ELF-1 (cell line): ENCODE data around the gene EYA2.

Experiments used
- DNase-seq: peaks from one replicate; pipeline ENCODE4 v3.0.0-alpha.2; 2016; ENCODE audit warnings: low read depth, low spot score

EYA2 gene

GRCh38 chr20:47035026-47035590 lies 140.5 kb downstream of the EYA2 start:
- DNase-seq = peak; percentile 34

GRCh38 chr20:47036091-47036870 lies 141.6 kb downstream of the EYA2 start:
- DNase-seq = no peak

DNA sequence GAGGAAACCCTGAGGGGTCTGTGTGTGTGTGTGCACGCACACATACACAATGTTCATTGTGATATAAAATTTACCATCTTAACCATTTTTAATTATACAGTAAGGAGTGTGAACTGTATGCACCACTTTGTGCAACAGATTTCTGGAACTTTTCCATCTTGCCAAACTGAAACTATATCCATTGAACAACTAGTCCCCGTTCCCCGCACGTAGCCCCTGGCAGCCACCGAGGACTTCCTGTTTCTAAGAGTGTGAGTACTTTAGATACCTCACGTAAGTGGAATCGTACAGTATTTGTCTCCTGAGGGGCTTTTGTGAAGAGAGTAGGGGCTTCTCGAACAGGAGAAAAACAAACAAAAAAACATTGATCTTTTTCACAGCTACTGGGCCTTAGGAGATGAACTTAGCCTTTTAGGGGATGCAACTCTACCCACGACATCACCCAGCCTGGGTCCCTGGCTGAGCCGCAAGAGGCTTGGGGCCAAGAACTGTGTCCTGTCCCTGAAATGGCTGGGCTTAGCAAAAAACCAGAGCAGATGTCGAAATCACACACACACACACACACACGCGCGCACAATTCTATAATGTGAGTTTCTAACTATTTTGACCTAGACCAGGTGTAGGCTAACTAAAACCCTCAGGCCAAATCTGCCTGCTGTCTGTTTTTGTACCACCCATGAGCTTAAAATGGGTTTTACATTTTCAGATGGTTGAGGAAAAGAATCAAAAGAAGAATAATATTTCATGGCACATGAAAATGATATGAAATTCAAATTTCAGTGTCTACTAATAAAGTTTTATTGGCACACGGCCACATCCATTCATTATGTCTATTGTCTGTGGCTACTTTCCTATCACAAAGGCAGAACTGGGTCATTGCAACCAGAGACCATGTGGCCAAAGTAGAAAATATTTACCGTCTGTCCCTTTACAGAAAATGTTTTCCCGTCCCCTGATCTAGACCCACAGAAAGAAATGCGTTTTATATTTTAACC lies 144.2 kb downstream of the EYA2 start:
- no peak for DNase-seq

DNA sequence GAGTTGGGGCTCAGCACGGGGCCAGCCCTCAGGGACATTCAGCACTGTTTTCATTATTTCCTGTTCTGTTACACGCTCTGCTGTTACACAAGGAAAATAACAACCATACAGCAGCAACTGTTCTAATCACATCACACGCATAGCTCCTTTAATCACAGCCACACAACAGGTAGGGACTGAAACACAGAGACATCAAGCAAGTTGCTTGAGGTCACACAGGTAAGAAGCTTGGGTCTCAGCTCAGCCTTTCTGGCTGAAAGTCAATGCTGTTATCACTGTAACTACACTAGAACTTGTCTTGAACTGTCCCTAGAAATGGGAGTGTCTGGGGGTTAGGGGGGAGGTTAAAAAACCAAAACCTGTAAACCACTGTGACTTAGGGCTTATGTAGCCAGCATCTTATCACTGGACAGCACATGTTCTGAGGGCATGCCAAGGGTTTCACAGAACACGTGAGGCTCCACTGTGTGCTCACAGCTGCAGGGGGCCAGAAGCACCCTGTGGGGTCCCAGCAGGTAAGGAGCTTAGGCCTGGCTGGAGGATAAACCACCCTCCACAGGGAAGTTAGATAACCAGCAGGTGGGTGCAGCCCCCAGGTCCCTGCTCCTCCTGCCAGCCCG lies 146.0 kb downstream of the EYA2 start:
- no peak for DNase-seq

- no peak for DNase-seq
Measured at GRCh38 chr20:47041396-47041899, 146.8 kb downstream of the EYA2 start.

DNA sequence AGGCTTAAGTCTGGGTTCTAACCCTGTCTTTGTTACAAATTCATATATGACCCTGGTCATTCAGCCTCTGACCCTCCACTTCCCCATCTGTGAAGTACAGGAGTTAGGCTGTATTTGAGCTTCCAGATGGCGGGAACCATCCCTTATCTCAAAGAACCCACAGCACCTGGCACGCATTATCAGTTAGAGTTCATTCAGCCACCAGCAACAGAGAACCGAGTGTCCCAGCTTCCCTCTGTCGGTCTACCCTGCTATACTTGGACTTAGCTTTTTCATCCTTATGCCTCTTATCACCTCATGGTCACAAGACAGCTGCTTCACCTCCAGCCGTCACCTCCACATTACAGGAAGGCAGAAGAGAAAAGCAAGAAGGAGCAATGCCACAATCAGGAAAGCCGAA lies 147.8 kb downstream of the EYA2 start:
- DNase-seq = no peak

GRCh38 chr20:47043086-47043485 lies 148.4 kb downstream of the EYA2 start:
- DNase-seq = no peak

DNA sequence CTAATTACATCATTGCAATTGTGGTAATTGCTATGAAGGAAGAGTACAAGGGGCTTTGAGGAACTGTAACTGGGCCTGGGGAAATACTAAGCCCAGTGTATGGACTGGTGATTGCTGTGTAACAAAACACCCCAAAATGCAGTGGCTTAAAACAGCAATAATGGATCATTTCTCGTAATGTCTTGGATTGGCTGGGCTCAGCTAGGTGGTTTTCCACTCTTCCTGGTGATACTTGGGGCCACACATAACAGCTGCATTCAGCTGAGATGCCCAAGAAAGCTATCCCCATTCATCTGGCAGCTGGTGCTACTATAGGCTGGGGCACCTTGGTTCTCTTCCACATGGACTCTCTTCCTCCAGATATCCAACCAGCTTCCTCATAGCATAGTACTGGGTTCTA lies 150.3 kb downstream of the EYA2 start:
- DNase-seq = no peak

- DNase-seq = no peak
Measured at GRCh38 chr20:47048054-47048453, 153.4 kb downstream of the EYA2 start.

- DNase-seq = no peak
Measured at GRCh38 chr20:47049771-47050170, 155.1 kb downstream of the EYA2 start.

GRCh38 chr20:47050996-47051395 lies 156.4 kb downstream of the EYA2 start:
- no peak for DNase-seq

DNA sequence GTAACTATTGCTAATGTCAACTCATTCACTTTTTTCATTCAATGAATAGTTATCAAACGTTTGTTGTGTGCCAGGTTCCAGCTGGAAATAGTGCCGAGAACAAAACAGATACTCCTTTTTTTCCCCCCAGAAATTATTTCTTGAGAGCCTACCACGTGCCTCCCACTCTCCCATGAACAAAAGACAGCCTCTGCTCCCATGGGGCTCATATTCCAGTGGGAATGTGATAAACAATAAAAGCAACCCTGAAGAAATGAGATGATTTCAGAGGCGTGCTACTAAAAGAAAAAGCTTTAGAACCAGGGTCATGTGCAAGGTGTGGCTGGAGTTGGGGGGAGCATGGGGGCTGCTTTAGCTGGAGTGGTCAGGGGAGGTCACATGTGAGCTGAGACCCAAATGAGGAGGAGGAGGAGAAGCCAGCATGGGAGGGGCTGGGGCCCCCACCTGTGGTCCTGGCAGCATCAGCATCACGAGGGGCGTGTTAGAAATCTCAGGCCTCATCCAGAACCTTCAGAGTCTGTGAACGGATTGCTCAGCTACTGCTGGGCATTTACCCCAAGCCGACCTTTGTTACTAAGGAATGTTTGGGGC lies 157.4 kb downstream of the EYA2 start:
- DNase-seq = no peak

GRCh38 chr20:47054506-47054905 lies 159.9 kb downstream of the EYA2 start:
- no peak for DNase-seq

DNA sequence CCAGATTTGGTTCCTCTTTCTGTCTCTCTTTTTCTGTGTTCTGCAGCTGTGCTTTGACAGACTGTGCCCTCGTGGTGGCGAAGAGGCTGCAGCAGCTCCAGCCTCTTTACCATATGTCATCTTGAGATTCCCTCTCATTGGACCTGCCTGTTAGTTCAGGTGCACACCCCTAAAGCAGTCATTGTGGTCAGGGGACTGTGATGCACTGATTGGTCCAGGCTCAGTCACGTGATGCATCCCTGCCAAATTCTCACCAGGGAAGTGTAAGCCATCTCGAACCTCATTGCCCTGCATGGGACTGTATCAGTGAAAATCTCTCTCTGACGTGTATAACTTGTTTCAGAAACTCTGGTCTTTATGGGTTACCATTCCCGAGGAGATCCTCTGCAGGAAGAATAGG lies 160.3 kb downstream of the EYA2 start:
- DNase-seq = no peak

DNA sequence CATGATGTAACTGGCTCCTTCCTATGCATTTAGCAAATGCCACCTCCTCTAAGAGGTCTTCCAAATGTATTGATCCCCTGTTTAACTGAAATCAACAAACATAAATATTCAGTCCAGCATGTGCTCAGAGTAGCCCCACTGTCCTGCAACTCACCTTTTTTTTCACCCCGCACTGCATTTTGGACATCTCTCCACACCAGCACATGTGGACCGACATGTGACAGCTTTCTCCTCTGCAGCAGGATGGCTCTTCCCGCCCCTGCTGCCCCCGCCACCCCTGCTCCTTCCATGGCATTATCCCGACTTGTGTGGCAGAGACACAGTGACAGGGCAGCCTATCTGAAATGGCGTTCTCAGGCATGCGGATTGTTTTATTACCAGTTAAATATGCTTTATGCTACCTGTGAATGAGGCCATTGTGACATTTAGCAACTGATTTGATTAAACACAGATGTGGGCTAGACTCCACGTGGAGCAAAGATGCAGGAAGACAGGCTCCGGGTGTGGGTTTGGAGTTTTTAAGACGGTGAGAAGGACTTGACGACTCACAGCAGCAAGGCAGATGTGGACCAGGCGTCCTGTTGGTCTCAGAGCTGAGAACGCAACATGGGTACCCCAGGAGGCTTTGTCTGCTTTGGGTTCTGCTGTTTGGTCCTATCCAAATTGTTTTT lies 161.2 kb downstream of the EYA2 start:
- no peak for DNase-seq

DNA sequence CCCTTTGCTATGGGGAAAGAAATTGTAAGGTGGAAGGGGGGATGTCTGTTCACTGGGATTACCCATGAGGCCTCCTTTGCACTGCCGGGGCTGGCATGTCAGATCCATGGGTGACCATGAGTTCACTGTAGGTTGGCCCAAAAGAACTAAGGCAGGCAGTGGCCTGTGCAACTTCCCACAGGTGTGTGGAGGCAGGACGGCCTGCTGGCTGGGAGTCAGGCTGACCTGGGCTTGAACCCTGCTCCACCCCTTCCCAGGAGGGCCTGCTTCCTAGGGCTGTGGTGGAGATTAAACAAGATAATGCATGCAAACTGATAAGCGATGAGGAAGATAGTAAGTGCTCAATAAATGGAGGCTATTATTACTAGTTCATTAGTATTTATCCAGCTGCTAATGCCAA lies 163.0 kb downstream of the EYA2 start:
- no peak for DNase-seq

- no peak for DNase-seq
Measured at GRCh38 chr20:47058236-47058635, 163.6 kb downstream of the EYA2 start.

- no peak for DNase-seq
Measured at GRCh38 chr20:47059536-47059935, 164.9 kb downstream of the EYA2 start.

GRCh38 chr20:47061549-47061948 lies 166.9 kb downstream of the EYA2 start:
- no peak for DNase-seq

- DNase-seq = no peak
Measured at GRCh38 chr20:47062226-47062890, 167.7 kb downstream of the EYA2 start.
